DOHH2 (cell line): Measurements from ENCODE around the gene CELF3.

ENCODE experiments used
- H3F3A ChIP-seq: fragments of 200-600 bp; sonication (generic), shearing (Covaris generic); 2 replicates; pipeline ENCODE4 v1.6.0; 2016; ENCODE audit warnings: antibody characterized with exemption, mild to moderate bottlenecking; ENCODE audit not compliant: control insufficient read depth, insufficient read depth
- H3K27ac ChIP-seq: fragments of 200-600 bp; sonication (generic); 2 replicates; pipeline ENCODE4 v1.5.1; 2014; ENCODE audit warnings: low read depth, mild to moderate bottlenecking, low read length, moderate library complexity
- H3K27me3 ChIP-seq: fragments of 200-600 bp; sonication (generic); 2 replicates; pipeline ENCODE4 v1.6.1; 2014; ENCODE audit warnings: mild to moderate bottlenecking, low read length, mixed read lengths; ENCODE audit not compliant: control insufficient read depth
- H3K36me3 ChIP-seq: fragments of 200-600 bp; sonication (generic); 2 replicates; pipeline ENCODE4 v1.6.1; 2014; ENCODE audit warnings: mild to moderate bottlenecking, low read length, moderate library complexity, mixed read lengths; ENCODE audit not compliant: control insufficient read depth
- H3K4me1 ChIP-seq: fragments of 200-600 bp; sonication (generic); 2 replicates; pipeline ENCODE4 v1.6.1; 2014; ENCODE audit warnings: mild to moderate bottlenecking, low read length, mixed read lengths; ENCODE audit not compliant: control insufficient read depth
- H3K4me2 ChIP-seq: fragments of 200-600 bp; sonication (generic); 2 replicates; pipeline ENCODE4 v1.6.0; 2014; ENCODE audit warnings: mild to moderate bottlenecking, low read length, moderate library complexity
- H3K4me3 ChIP-seq: fragments of 200-600 bp; sonication (generic); 2 replicates; pipeline ENCODE4 v1.5.1; 2014; ENCODE audit warnings: mild to moderate bottlenecking, low read length, mixed read lengths
- H3K79me2 ChIP-seq: fragments of 200-600 bp; sonication (generic); 2 replicates; pipeline ENCODE4 v1.6.1; 2014; ENCODE audit warnings: mild to moderate bottlenecking, low read length, mixed read lengths; ENCODE audit not compliant: control insufficient read depth
- H3K9me2 ChIP-seq: fragments of 200-600 bp; sonication (generic); replicated peaks from 2 replicates; pipeline ENCODE4 v1.6.1; 2014; ENCODE audit warnings: mild to moderate bottlenecking, low read length, mixed read lengths; ENCODE audit not compliant: control insufficient read depth
- H3K9me3 ChIP-seq: fragments of 200-600 bp; sonication (generic); 2 replicates; pipeline ENCODE4 v1.6.1; 2014; ENCODE audit warnings: antibody characterized with exemption, low read length, mixed read lengths; ENCODE audit not compliant: control insufficient read depth, insufficient read depth
- H4K20me1 ChIP-seq: fragments of 200-600 bp; sonication (generic); 2 replicates; pipeline ENCODE4 v1.6.0; 2014; ENCODE audit warnings: low read depth, mild to moderate bottlenecking, antibody characterized with exemption, low read length, moderate library complexity; ENCODE audit not compliant: control insufficient read depth, insufficient read depth
- CTCF ChIP-seq: fragments of 200-600 bp; sonication (generic); IDR thresholded peaks from one replicate; pipeline ENCODE4 v1.5.1; 2014; ENCODE audit warnings: antibody characterized with exemption, mild to moderate bottlenecking, low read depth, low read length; ENCODE audit not compliant: poor library complexity, severe bottlenecking
- EZH2phosphoT487 ChIP-seq: fragments of 200-600 bp; sonication (generic); IDR thresholded peaks from 2 replicates; pipeline ENCODE4 v1.6.1; 2017; ENCODE audit warnings: borderline replicate concordance, mild to moderate bottlenecking, antibody characterized with exemption, low read length, moderate library complexity, mixed read lengths

CELF3 gene

DNA sequence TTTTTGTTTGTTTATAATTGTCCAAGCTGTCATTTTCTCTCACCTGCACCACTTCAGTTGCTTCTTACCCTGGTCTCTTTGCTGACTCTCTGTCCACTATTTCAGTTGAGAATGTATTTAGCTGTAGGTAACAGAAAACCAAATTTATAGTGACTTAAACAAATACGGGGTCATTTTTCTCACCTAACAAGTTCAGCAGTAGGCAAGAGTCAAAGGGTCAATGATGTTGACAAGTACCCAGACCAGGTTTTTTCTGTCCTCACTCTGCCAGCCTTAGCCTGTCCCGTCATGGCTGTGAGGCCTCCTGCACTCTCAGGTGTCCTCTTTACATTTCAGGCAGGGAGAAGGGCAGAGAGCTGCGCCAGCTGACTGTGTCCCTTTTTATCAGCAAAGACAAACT, 16.5 kb upstream of the CELF3 start:
- Histone ChIP-seq H3K9me3 (peaks cover 10% of the 10 kb centered on the region), H3K27ac (no peak overlapping the region), H3K36me3 (no peaks in the 10 kb centered on the region), H4K20me1 (no peaks in the 10 kb centered on the region), H3K9me2 (no peaks in the 10 kb centered on the region), H3K4me1 (no peaks in the 10 kb centered on the region), H3K4me2 (no peak overlapping the region), H3K27me3 (peaks cover 21% of the 10 kb centered on the region), H3K79me2 (no peaks in the 10 kb centered on the region), H3F3A (no peaks in the 10 kb centered on the region), H3K4me3 (no peak overlapping the region)
- no peak for TF ChIP-seq EZH2phosphoT487
- no peak for TF ChIP-seq CTCF

- Histone ChIP-seq H3F3A (no peaks in the 10 kb centered on the region), H3K27me3 (peaks cover 38% of the 10 kb centered on the region), H4K20me1 (no peaks in the 10 kb centered on the region), H3K9me3 (no peaks in the 10 kb centered on the region), H3K9me2 (no peaks in the 10 kb centered on the region), H3K4me2 (no peak overlapping the region), H3K27ac (no peak overlapping the region), H3K36me3 (no peaks in the 10 kb centered on the region), H3K79me2 (no peaks in the 10 kb centered on the region), H3K4me3 (no peak overlapping the region), H3K4me1 (no peaks in the 10 kb centered on the region)
- no peak for TF ChIP-seq EZH2phosphoT487
- no peak for TF ChIP-seq CTCF
These were observed 13.3 kb upstream of the CELF3 start for GRCh38 chr1:151729966-151730291.

GRCh38 chr1:151729157-151729965, 12.8 kb upstream of the CELF3 start:
- Histone ChIP-seq H4K20me1 (no peaks in the 10 kb centered on the region), H3K79me2 (no peaks in the 10 kb centered on the region), H3K27ac (no peak overlapping the region), H3F3A (no peaks in the 10 kb centered on the region), H3K4me1 (no peaks in the 10 kb centered on the region), H3K4me3 (no peak overlapping the region), H3K9me3 (no peaks in the 10 kb centered on the region), H3K4me2 (no peak overlapping the region), H3K36me3 (no peaks in the 10 kb centered on the region), H3K9me2 (no peaks in the 10 kb centered on the region), H3K27me3 (peaks cover 40% of the 10 kb centered on the region)
- TF ChIP-seq EZH2phosphoT487: no peak
- TF ChIP-seq CTCF: no peak
